Mesenchymal stem cell (in vitro differentiated cells and primary cell): ENCODE data around the gene NDUFA8.

ENCODE experiments used
- DNase-seq: peaks from one replicate; pipeline ENCODE4 v3.0.0-alpha.2; 2013
- H2AFZ ChIP-seq: one replicate; pipeline ENCODE4 v1.6.1; 2013; ENCODE audit warnings: low read depth, mild to moderate bottlenecking, control low read depth, inconsistent platforms, low read length, moderate library complexity
- H2AK5ac ChIP-seq: 2 replicates; pipeline ENCODE4 v1.6.1; 2013; ENCODE audit warnings: low read length, moderate library complexity, mild to moderate bottlenecking, inconsistent platforms; ENCODE audit not compliant: severe bottlenecking
- H2BK120ac ChIP-seq: one replicate; pipeline ENCODE4 v1.6.1; 2013; ENCODE audit warnings: low read depth, mild to moderate bottlenecking, inconsistent platforms, low read length, moderate library complexity
- H2BK12ac ChIP-seq, 2 experiments: one replicate each; pipeline ENCODE4 v1.6.1; 2013; ENCODE audit warnings: inconsistent platforms in 2 of 2, low read length in 2 of 2, mild to moderate bottlenecking in 2 of 2, moderate library complexity in 2 of 2, control low read depth in 1 of 2
- H2BK15ac ChIP-seq: one replicate; pipeline ENCODE4 v1.6.1; 2013; ENCODE audit warnings: mild to moderate bottlenecking, low read depth, inconsistent platforms; ENCODE audit not compliant: poor library complexity, severe bottlenecking
- H2BK5ac ChIP-seq: 2 replicates; pipeline ENCODE4 v1.6.1; 2013; ENCODE audit warnings: low read depth, mild to moderate bottlenecking, low read length, control low read depth, inconsistent platforms; ENCODE audit not compliant: poor library complexity, severe bottlenecking
- H3K14ac ChIP-seq, 2 experiments: one replicate each; pipeline ENCODE4 v1.6.1; 2013; ENCODE audit warnings: inconsistent platforms in 2 of 2, low read length in 2 of 2, control low read depth in 1 of 2, mild to moderate bottlenecking in 1 of 2, moderate library complexity in 1 of 2
- H3K18ac ChIP-seq, 2 experiments: one replicate each; pipeline ENCODE4 v1.6.1; 2013; ENCODE audit warnings: inconsistent platforms in 2 of 2, low read length in 2 of 2, control low read depth in 1 of 2, low read depth in 1 of 2, mild to moderate bottlenecking in 1 of 2
- H3K23ac ChIP-seq, 2 experiments: one replicate each; pipeline ENCODE4 v1.6.1; 2013; ENCODE audit warnings: inconsistent platforms in 2 of 2, low read length in 2 of 2, mild to moderate bottlenecking in 2 of 2, moderate library complexity in 2 of 2, control low read depth in 1 of 2
- H3K27ac ChIP-seq: 2 replicates; pipeline ENCODE4 v1.5.1; 2013; ENCODE audit warnings: mild to moderate bottlenecking, moderate library complexity, low read length, control low read depth, inconsistent platforms; ENCODE audit not compliant: poor library complexity, severe bottlenecking
- H3K27me3 ChIP-seq, 2 experiments: 2 replicates each; pipeline versions ENCODE4 v1.6.1 to v1.7.0; 2013; ENCODE audit warnings: low read length in 2 of 2, mild to moderate bottlenecking in 2 of 2, moderate library complexity in 2 of 2, control low read depth in 1 of 2, inconsistent platforms in 1 of 2; ENCODE audit not compliant: control insufficient read depth in 1 of 2, insufficient read depth in 1 of 2
- H3K36me3 ChIP-seq, 2 experiments: 2 replicates each; pipeline versions ENCODE4 v1.6.1 to v1.7.0; 2013; ENCODE audit warnings: low read length in 2 of 2, control low read depth in 1 of 2, inconsistent platforms in 1 of 2, low read depth in 1 of 2, mild to moderate bottlenecking in 1 of 2; ENCODE audit not compliant: insufficient read depth in 2 of 2, control insufficient read depth in 1 of 2
- H3K4ac ChIP-seq, 2 experiments: one replicate each; pipeline ENCODE4 v1.6.1; 2013; ENCODE audit warnings: inconsistent platforms in 2 of 2, low read length in 2 of 2, mild to moderate bottlenecking in 2 of 2, moderate library complexity in 2 of 2, control low read depth in 1 of 2, low read depth in 1 of 2
- H3K4me1 ChIP-seq: 2 replicates; pipeline ENCODE4 v1.6.1; 2013; ENCODE audit warnings: low read depth, low read length, control low read depth; ENCODE audit not compliant: control insufficient read depth, insufficient read depth
- H3K4me2 ChIP-seq: 2 replicates; pipeline ENCODE4 v1.6.1; 2013; ENCODE audit warnings: low read length, mild to moderate bottlenecking, inconsistent platforms; ENCODE audit not compliant: poor library complexity, severe bottlenecking
- H3K4me3 ChIP-seq, 2 experiments: 2 replicates each; pipeline versions ENCODE4 v1.5.1 to v1.7.0; 2013; ENCODE audit warnings: low read length in 2 of 2, mild to moderate bottlenecking in 2 of 2, control low read depth in 1 of 2, low read depth in 1 of 2; ENCODE audit not compliant: insufficient read depth in 1 of 2
- H3K79me1 ChIP-seq: replicated peaks from 2 replicates; pipeline ENCODE4 v1.6.1; 2013; ENCODE audit warnings: mild to moderate bottlenecking, control low read depth, low read length, inconsistent platforms; ENCODE audit not compliant: poor library complexity, severe bottlenecking
- H3K9ac ChIP-seq: 2 replicates; pipeline ENCODE4 v1.7.0; 2013; ENCODE audit warnings: mild to moderate bottlenecking, low read length, moderate library complexity
- H3K9me3 ChIP-seq: 2 replicates; pipeline ENCODE4 v1.7.0; 2013; ENCODE audit warnings: mild to moderate bottlenecking, low read length; ENCODE audit not compliant: control insufficient read depth
- H4K8ac ChIP-seq: one replicate; pipeline ENCODE4 v1.6.1; 2013; ENCODE audit warnings: inconsistent platforms, mild to moderate bottlenecking, low read length, moderate library complexity
- H4K91ac ChIP-seq: one replicate; pipeline ENCODE4 v1.6.1; 2013; ENCODE audit warnings: mild to moderate bottlenecking, low read length, inconsistent platforms
- WGBS: methylation state at CpG from one replicate; pipeline ENCODE4 v1.1.7; 2013; ENCODE audit warnings: mixed read lengths; 5-methylcytosine and 5-hydroxymethylcytosine counted together

NDUFA8 gene

GRCh38 chr9:122141671-122142070 is 17.9 kb downstream of the NDUFA8 start:
- no peak overlapping the region for H2BK12ac ChIP-seq
- WGBS = 98% methylated on average over 5 of the region's 5 CpGs
- no peak overlapping the region for H3K18ac ChIP-seq
- no peak overlapping the region for H3K9ac ChIP-seq
- H3K14ac ChIP-seq = no peak overlapping the region
- H3K79me1 ChIP-seq = peaks cover 8% of the 10 kb centered on the region
- no peak overlapping the region for H2BK15ac ChIP-seq
- no peak overlapping the region for H2BK120ac ChIP-seq
- no peak overlapping the region for H3K4me3 ChIP-seq
- H3K9me3 ChIP-seq = no peaks in the 10 kb centered on the region
- H4K91ac ChIP-seq = no peak overlapping the region
- H2BK5ac ChIP-seq = no peak overlapping the region
- no peak overlapping the region for H4K8ac ChIP-seq
- no peak overlapping the region for H3K4ac ChIP-seq
- H3K27me3 ChIP-seq = no peaks in the 10 kb centered on the region
- H3K27ac ChIP-seq = no peak overlapping the region
- H3K4me1 ChIP-seq = no peaks in the 10 kb centered on the region
- no peak overlapping the region for H2AFZ ChIP-seq
- no peak overlapping the region for H2AK5ac ChIP-seq
- no peak overlapping the region for H3K23ac ChIP-seq
- no peak overlapping the region for H3K4me2 ChIP-seq
- no peak for DNase-seq
- peaks cover 24 to 49% of the 10 kb centered on the region in 2 experiments for H3K36me3 ChIP-seq

GRCh38 chr9:122140368-122141193 is 19.0 kb downstream of the NDUFA8 start:
- H4K8ac ChIP-seq = no peak overlapping the region
- H2BK120ac ChIP-seq = no peak overlapping the region
- H3K18ac ChIP-seq = no peak overlapping the region
- H2BK5ac ChIP-seq = no peak overlapping the region
- H3K14ac ChIP-seq = no peak overlapping the region
- no peak overlapping the region for H3K4me3 ChIP-seq
- no peak overlapping the region for H3K4me2 ChIP-seq
- H3K4me1 ChIP-seq = no peaks in the 10 kb centered on the region
- no peak overlapping the region for H3K23ac ChIP-seq
- no peak overlapping the region for H3K4ac ChIP-seq
- H2AK5ac ChIP-seq = no peak overlapping the region
- DNase-seq = no peak
- no peak overlapping the region for H3K9ac ChIP-seq
- H4K91ac ChIP-seq = no peak overlapping the region
- no peak overlapping the region for H3K27ac ChIP-seq
- no peak overlapping the region for H2BK12ac ChIP-seq
- no peaks in the 10 kb centered on the region for H3K27me3 ChIP-seq
- peaks cover 18 to 39% of the 10 kb centered on the region in 2 experiments for H3K36me3 ChIP-seq
- no peak overlapping the region for H2AFZ ChIP-seq
- 91% methylated on average over 7 of the region's 8 CpGs for WGBS
- no peaks in the 10 kb centered on the region for H3K9me3 ChIP-seq
- peaks cover 6% of the 10 kb centered on the region for H3K79me1 ChIP-seq
- H2BK15ac ChIP-seq = no peak overlapping the region

DNA sequence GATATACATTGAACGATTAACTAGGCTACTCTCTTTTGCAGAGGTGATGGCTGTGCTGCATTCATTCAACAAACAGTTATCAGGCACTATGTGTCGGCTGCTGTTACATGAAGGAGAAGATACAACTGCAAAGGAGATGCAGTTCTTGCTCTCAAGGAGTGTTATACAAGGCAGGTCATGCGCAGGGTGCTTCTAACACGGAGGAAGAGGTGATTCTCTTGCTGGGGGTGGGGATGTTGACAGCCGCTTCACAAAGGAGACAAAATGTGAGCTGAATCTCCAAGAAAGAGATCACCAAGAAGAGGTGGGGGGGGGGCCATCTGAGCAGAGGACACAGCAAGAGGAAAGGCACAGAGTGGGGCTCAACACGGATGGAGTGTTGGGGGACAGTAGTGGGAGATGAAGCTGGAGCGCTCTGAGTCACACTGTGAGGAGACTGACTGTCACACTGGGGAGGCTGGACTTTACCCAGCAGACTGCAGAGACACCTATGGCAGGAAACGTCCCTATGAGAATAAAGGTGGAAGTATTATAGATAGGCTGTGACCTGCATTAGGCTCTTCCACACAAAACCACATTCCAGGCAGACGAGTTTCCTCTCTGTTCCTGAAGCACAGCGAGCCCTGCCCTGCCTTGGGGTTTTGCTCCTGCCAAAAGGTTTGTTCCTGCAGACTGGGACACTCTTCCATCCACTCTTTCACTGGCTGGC is 20.9 kb downstream of the NDUFA8 start:
- H3K79me1 ChIP-seq = no peaks in the 10 kb centered on the region
- DNase-seq = no peak
- no peak overlapping the region for H3K27ac ChIP-seq
- H3K4me2 ChIP-seq = no peak overlapping the region
- no peak overlapping the region for H3K4ac ChIP-seq
- no peak overlapping the region for H2AFZ ChIP-seq
- peaks cover 2% of the 10 kb centered on the region for H3K4me1 ChIP-seq
- no peak overlapping the region for H2AK5ac ChIP-seq
- no peak overlapping the region for H3K14ac ChIP-seq
- no peak overlapping the region for H3K4me3 ChIP-seq
- H2BK5ac ChIP-seq = no peak overlapping the region
- no peak overlapping the region for H4K8ac ChIP-seq
- no peak overlapping the region for H2BK12ac ChIP-seq
- no peaks in the 10 kb centered on the region for H3K27me3 ChIP-seq
- peaks cover 8 to 20% of the 10 kb centered on the region in 2 experiments for H3K36me3 ChIP-seq
- no peaks in the 10 kb centered on the region for H3K9me3 ChIP-seq
- no peak overlapping the region for H3K9ac ChIP-seq
- H4K91ac ChIP-seq = no peak overlapping the region
- H2BK15ac ChIP-seq = no peak overlapping the region
- WGBS = 70% methylated on average over 9 of the region's 10 CpGs
- no peak overlapping the region for H3K18ac ChIP-seq
- H2BK120ac ChIP-seq = no peak overlapping the region
- no peak overlapping the region for H3K23ac ChIP-seq

- Histone ChIP-seq H2AK5ac (no peak overlapping the region), H3K18ac (no peak overlapping the region), H4K91ac (no peak overlapping the region), H2BK120ac (no peak overlapping the region), H3K27ac (no peak overlapping the region), H3K4me3 (no peak overlapping the region), H4K8ac (no peak overlapping the region), H3K4me1 (peaks cover 10% of the 10 kb centered on the region), H3K4me2 (no peak overlapping the region), H3K4ac (no peak overlapping the region), H2BK5ac (no peak overlapping the region), H2BK15ac (no peak overlapping the region), H3K36me3 (no peaks in the 10 kb centered on the region), H3K79me1 (no peaks in the 10 kb centered on the region), H2AFZ (no peak overlapping the region), H3K9ac (no peak overlapping the region), H3K9me3 (no peaks in the 10 kb centered on the region), H3K27me3 (peaks cover 8 to 24% of the 10 kb centered on the region in 2 experiments), H2BK12ac (no peak overlapping the region), H3K23ac (no peak overlapping the region), H3K14ac (no peak overlapping the region)
- no peak for DNase-seq
- WGBS = 82% methylated on average over 7 of the region's 7 CpGs
These were observed 24.1 kb downstream of the NDUFA8 start for GRCh38 chr9:122135529-122135859.
